Measurements from ENCODE around the gene TMEM154.

Gene TMEM154

GRCh38 chr4:152640058-152640921 is 39.5 kb downstream of the TMEM154 start:
- no peak for TF ChIP-seq GATA2 (IDR thresholded peaks at IDR 0.05; ENCODE audit: low read depth, low read length)
- no peak for TF ChIP-seq GATA3 (IDR thresholded peaks at IDR 0.05; ENCODE audit: low read depth, low read length)

- no peak for TF ChIP-seq GATA3 (IDR thresholded peaks at IDR 0.05; ENCODE audit: low read depth, low read length)
- TF ChIP-seq GATA2 (IDR thresholded peaks at IDR 0.05; ENCODE audit: low read depth, low read length) = no peak
These were observed 43.9 kb downstream of the TMEM154 start for GRCh38 chr4:152635851-152636250.

GRCh38 chr4:152634110-152634760 is 45.6 kb downstream of the TMEM154 start:
- TF ChIP-seq GATA3 (IDR thresholded peaks at IDR 0.05; ENCODE audit: low read depth, low read length) (no peak), GATA2 (IDR thresholded peaks at IDR 0.05; ENCODE audit: low read depth, low read length) (no peak)

- TF ChIP-seq GATA3 (IDR thresholded peaks at IDR 0.05; ENCODE audit: low read depth, low read length) (no peak), GATA2 (IDR thresholded peaks at IDR 0.05; ENCODE audit: low read depth, low read length) (no peak)
These were observed 46.7 kb downstream of the TMEM154 start for GRCh38 chr4:152633118-152633517.

- TF ChIP-seq GATA3 (IDR thresholded peaks at IDR 0.05; ENCODE audit: low read depth, low read length) (no peak), GATA2 (IDR thresholded peaks at IDR 0.05; ENCODE audit: low read depth, low read length) (no peak)
These were observed 49.5 kb downstream of the TMEM154 start for GRCh38 chr4:152630324-152630723.

GRCh38 chr4:152629908-152630307 is 49.9 kb downstream of the TMEM154 start:
- no peak for TF ChIP-seq GATA3 (IDR thresholded peaks at IDR 0.05; ENCODE audit: low read depth, low read length)
- no peak for TF ChIP-seq GATA2 (IDR thresholded peaks at IDR 0.05; ENCODE audit: low read depth, low read length)

- TF ChIP-seq GATA3 (IDR thresholded peaks at IDR 0.05; ENCODE audit: low read depth, low read length) (no peak), GATA2 (IDR thresholded peaks at IDR 0.05; ENCODE audit: low read depth, low read length) (no peak)
These were observed 51.7 kb downstream of the TMEM154 start for GRCh38 chr4:152628128-152628527.

GRCh38 chr4:152626790-152627189 is 53.0 kb downstream of the TMEM154 start:
- no peak for TF ChIP-seq GATA2 (IDR thresholded peaks at IDR 0.05; ENCODE audit: low read depth, low read length)
- no peak for TF ChIP-seq GATA3 (IDR thresholded peaks at IDR 0.05; ENCODE audit: low read depth, low read length)

- TF ChIP-seq GATA2 (IDR thresholded peaks at IDR 0.05; ENCODE audit: low read depth, low read length) = no peak
- no peak for TF ChIP-seq GATA3 (IDR thresholded peaks at IDR 0.05; ENCODE audit: low read depth, low read length)
These were observed 58.9 kb downstream of the TMEM154 start for GRCh38 chr4:152620915-152621314.

GRCh38 chr4:152620218-152620617 is 59.6 kb downstream of the TMEM154 start:
- no peak for TF ChIP-seq GATA3 (IDR thresholded peaks at IDR 0.05; ENCODE audit: low read depth, low read length)
- no peak for TF ChIP-seq GATA2 (IDR thresholded peaks at IDR 0.05; ENCODE audit: low read depth, low read length)

- TF ChIP-seq GATA2 (IDR thresholded peaks at IDR 0.05; ENCODE audit: low read depth, low read length) = no peak
- TF ChIP-seq GATA3 (IDR thresholded peaks at IDR 0.05; ENCODE audit: low read depth, low read length) = no peak
These were observed 60.2 kb downstream of the TMEM154 start for GRCh38 chr4:152619556-152619955.

- no peak for TF ChIP-seq GATA3 (IDR thresholded peaks at IDR 0.05; ENCODE audit: low read depth, low read length)
- no peak for TF ChIP-seq GATA2 (IDR thresholded peaks at IDR 0.05; ENCODE audit: low read depth, low read length)
These were observed 60.8 kb downstream of the TMEM154 start for GRCh38 chr4:152618971-152619370.

- TF ChIP-seq GATA2 (IDR thresholded peaks at IDR 0.05; ENCODE audit: low read depth, low read length) (no peak), GATA3 (IDR thresholded peaks at IDR 0.05; ENCODE audit: low read depth, low read length) (no peak)
These were observed 63.0 kb downstream of the TMEM154 start for GRCh38 chr4:152616804-152617203.

GRCh38 chr4:152613841-152614721 is 65.7 kb downstream of the TMEM154 start:
- TF ChIP-seq GATA3 (IDR thresholded peaks at IDR 0.05; ENCODE audit: low read depth, low read length) = no peak
- no peak for TF ChIP-seq GATA2 (IDR thresholded peaks at IDR 0.05; ENCODE audit: low read depth, low read length)

Data from SH-SY5Y (cell line).